HCT116 (cell line): ENCODE measurements around the gene C11orf87. TPM values are rescaled to one million over a fixed set of nuclear protein-coding genes. Genes with fewer than 3 reads are reported as not detected.

ENCODE experiments used
- ATAC-seq: fragments of 200-7000 bp; cut with Tn5 transposase; 2 replicates; pipeline ENCODE4 v1.9.1; 2020; ENCODE audit warnings: mild to moderate bottlenecking, moderate library complexity
- BruUV-seq: library from RNA; stranded (reverse); fragments of 400-500 nt; replicated peaks from 2 replicates; lab custom pipeline; 2021; lab: Mats Ljungman, UMichigan
- CTCF ChIA-PET: fragments of 300-600 bp; sonication (Branson Sonifier 250); formaldehyde crosslinking; loops from one replicate; lab custom pipeline; 2021; ENCODE audit warnings: antibody characterized with exemption; lab: Charles Lee
- POLR2A ChIA-PET: fragments of 300-600, 350-600 bp; sonication (Branson Sonifier 250); formaldehyde crosslinking; loops from one replicate; lab custom pipeline; 2021; ENCODE audit warnings: antibody characterized with exemption; lab: Charles Lee
- RAD21 ChIA-PET, 2 experiments: fragments of 300-600 bp; sonication (Branson Sonifier 250); formaldehyde crosslinking; loops; one replicate each; lab custom pipeline; 2023; ENCODE audit warnings: low total read pairs in 2 of 2; ENCODE audit not compliant: uncharacterized antibody in 2 of 2, unreplicated experiment in 2 of 2, low non-redundant PET in 1 of 2; lab: Charles Lee
- DNase-seq: peaks from one replicate; pipeline ENCODE4 v3.0.0-alpha.2; 2010; ENCODE audit warnings: low read depth, low spot score
- H2AFZ ChIP-seq: fragments of 200-600 bp; shearing (Covaris generic), sonication (generic); 2 replicates; pipeline ENCODE4 v1.6.1; 2017; ENCODE audit warnings: low read depth, mixed run types, mixed read lengths, antibody characterized with exemption, low read length; ENCODE audit not compliant: poor library complexity, severe bottlenecking
- H3K27ac ChIP-seq: 2 replicates; pipeline ENCODE4 v1.5.1; 2012; ENCODE audit warnings: low read depth, low read length
- H3K27me3 ChIP-seq: fragments of 200-600 bp; sonication (generic); 2 replicates; pipeline ENCODE4 v1.6.1; 2016; ENCODE audit warnings: mixed run types, low read length, mixed read lengths; ENCODE audit not compliant: insufficient read depth
- H3K36me3 ChIP-seq, 2 experiments: fragments of 200-500 bp in 1 of 2; fragments of 200-600 bp in 1 of 2; sonication (Bioruptor generic) in 1 of 2; sonication (generic) in 1 of 2; 2 replicates each; pipeline versions ENCODE4 v1.5.1 to v1.6.1; 2014 to 2016; ENCODE audit warnings: low read length in 2 of 2, inconsistent platforms in 1 of 2, mixed read lengths in 1 of 2, mixed run types in 1 of 2; ENCODE audit not compliant: insufficient read depth in 2 of 2, control insufficient read depth in 1 of 2
- H3K4me1 ChIP-seq, 2 experiments: fragments of 200-600 bp in 1 of 2; sonication (generic) in 1 of 2; 2 replicates each; pipeline versions ENCODE4 v1.5.1 to v1.6.1; 2012 to 2017; ENCODE audit warnings: low read length in 2 of 2, inconsistent platforms in 1 of 2, mild to moderate bottlenecking in 1 of 2, mixed read lengths in 1 of 2, mixed run types in 1 of 2, moderate library complexity in 1 of 2; ENCODE audit not compliant: insufficient read depth in 2 of 2, control insufficient read depth in 1 of 2
- H3K4me2 ChIP-seq: fragments of 200-600 bp; sonication (generic); 2 replicates; pipeline ENCODE4 v1.6.1; 2017; ENCODE audit warnings: mixed run types, low read length, mixed read lengths
- H3K4me3 ChIP-seq, 2 experiments: fragments of 200-600 bp in 1 of 2; sonication (generic) in 1 of 2; replicated peaks in 1 of 2; 2 replicates each; pipeline ENCODE4 v1.5.1; 2011 to 2016; ENCODE audit warnings: low read length in 2 of 2, control low read depth in 1 of 2, low read depth in 1 of 2, mild to moderate bottlenecking in 1 of 2, mixed read lengths in 1 of 2, mixed run types in 1 of 2
- H3K79me2 ChIP-seq: fragments of 200-600 bp; sonication (generic); 2 replicates; pipeline ENCODE4 v1.6.1; 2017; ENCODE audit warnings: mild to moderate bottlenecking, mixed run types, low read length, moderate library complexity, mixed read lengths; ENCODE audit not compliant: insufficient read depth
- H3K9ac ChIP-seq: fragments of 200-600 bp; sonication (generic); 2 replicates; pipeline ENCODE4 v1.6.1; 2016; ENCODE audit warnings: low read length, mixed read lengths
- H3K9me2 ChIP-seq: fragments of 200-600 bp; sonication (generic), shearing (Covaris generic); 2 replicates; pipeline ENCODE4 v1.6.1; 2017; ENCODE audit warnings: mixed run types, mild to moderate bottlenecking, moderate library complexity; ENCODE audit not compliant: insufficient read depth
- H3K9me3 ChIP-seq, 2 experiments: fragments of 200-500 bp in 1 of 2; fragments of 200-600 bp in 1 of 2; sonication (Bioruptor generic) in 1 of 2; sonication (generic) in 1 of 2; 2 replicates each; pipeline ENCODE4 v1.6.1; 2014 to 2017; ENCODE audit warnings: low read length in 2 of 2, mixed read lengths in 2 of 2, inconsistent platforms in 1 of 2, low read depth in 1 of 2, mild to moderate bottlenecking in 1 of 2, mixed run types in 1 of 2, moderate library complexity in 1 of 2; ENCODE audit not compliant: control insufficient read depth in 1 of 2, insufficient read depth in 1 of 2
- H4K20me1 ChIP-seq: fragments of 200-600 bp; sonication (generic), shearing (Covaris generic); 2 replicates; pipeline ENCODE4 v1.6.1; 2017; ENCODE audit warnings: mixed run types, mild to moderate bottlenecking, moderate library complexity; ENCODE audit not compliant: insufficient read depth
- ATF3 ChIP-seq: IDR thresholded peaks from 2 replicates; pipeline ENCODE4 v1.6.1; 2012
- CBX3 ChIP-seq: IDR thresholded peaks from 2 replicates; pipeline ENCODE4 v1.6.1; 2012; ENCODE audit warnings: low read depth
- CEBPB ChIP-seq: IDR thresholded peaks from 2 replicates; pipeline ENCODE4 v1.6.1; 2012; ENCODE audit warnings: low read depth
- ELF1 ChIP-seq: IDR thresholded peaks from 2 replicates; pipeline ENCODE4 v1.6.1; 2012; ENCODE audit warnings: low read depth, borderline replicate concordance
- EZH2phosphoT487 ChIP-seq: fragments of 200-600 bp; IDR thresholded peaks from 2 replicates; pipeline ENCODE4 v1.6.1; 2018; ENCODE audit warnings: antibody characterized with exemption, borderline replicate concordance
- FOSL1 ChIP-seq: IDR thresholded peaks from 2 replicates; pipeline ENCODE4 v1.6.1; 2012; ENCODE audit warnings: low read depth
- MAX ChIP-seq: IDR thresholded peaks from 2 replicates; pipeline ENCODE4 v1.6.1; 2012
- POLR2A ChIP-seq: IDR thresholded peaks from 2 replicates; pipeline ENCODE4 v1.7.0; 2011; ENCODE audit warnings: borderline replicate concordance; ENCODE audit not compliant: insufficient read depth, insufficient read length; ENCODE audit errors: extremely low read depth
- POLR2AphosphoS5 ChIP-seq: IDR thresholded peaks from 2 replicates; pipeline ENCODE4 v1.6.1; 2011; ENCODE audit warnings: mild to moderate bottlenecking, low read depth, low read length, moderate library complexity
- RAD21 ChIP-seq: IDR thresholded peaks from 2 replicates; pipeline ENCODE4 v1.6.1; 2012; ENCODE audit warnings: low read depth, mild to moderate bottlenecking
- REST ChIP-seq: IDR thresholded peaks from 2 replicates; pipeline ENCODE4 v1.6.1; 2012; ENCODE audit warnings: low read depth
- SIN3A ChIP-seq: IDR thresholded peaks from 2 replicates; pipeline ENCODE4 v1.6.1; 2012; ENCODE audit warnings: low read depth
- SRF ChIP-seq: IDR thresholded peaks from 2 replicates; pipeline ENCODE4 v1.6.1; 2012; ENCODE audit warnings: low read depth
- TCF7L2 ChIP-seq: IDR thresholded peaks from 2 replicates; pipeline ENCODE4 v1.7.0; 2011; ENCODE audit warnings: borderline replicate concordance, inconsistent platforms; ENCODE audit not compliant: insufficient read depth, insufficient read length; ENCODE audit errors: extremely low read depth
- YY1 ChIP-seq: IDR thresholded peaks from 2 replicates; pipeline ENCODE4 v1.6.1; 2011; ENCODE audit warnings: low read length, low read depth, moderate library complexity, mild to moderate bottlenecking; ENCODE audit not compliant: insufficient replicate concordance; ENCODE audit errors: extremely low read depth
- ZBTB33 ChIP-seq: IDR thresholded peaks from 2 replicates; pipeline ENCODE4 v1.6.1; 2011; ENCODE audit warnings: mild to moderate bottlenecking, low read length, moderate library complexity; ENCODE audit not compliant: insufficient replicate concordance; ENCODE audit errors: extremely low read depth
- intact Hi-C: fragments of 100-400 bp; cut with micrococcal nuclease; formaldehyde crosslinking; loops from 2 replicates; pipeline ENCODE4 v1.10.0; 2022
- total RNA-seq: library from RNA; stranded (reverse); gene quantifications from one replicate; pipeline ENCODE4 v1.2.1, GENCODE V29; 2021; ENCODE audit not compliant: unreplicated experiment

C11orf87 gene
- total RNA-seq, 1 experiment from 2014 or later: 0.05 TPM

- H4K20me1 ChIP-seq: no peaks in the 10 kb centered on the region
- no peak overlapping the region for H3K4me2 ChIP-seq
- H3K79me2 ChIP-seq: no peaks in the 10 kb centered on the region
- CTCF ChIA-PET: no interaction called here
- H3K9me2 ChIP-seq: no peaks in the 10 kb centered on the region
- no peak overlapping the region for H2AFZ ChIP-seq
- no peak overlapping the region for H3K4me3 ChIP-seq
- POLR2A ChIA-PET: no interaction called here
- ATAC-seq (no peak), DNase-seq (no peak)
- H3K27ac ChIP-seq: no peak overlapping the region
- no TSS peak for BruUV-seq
- no peaks in the 10 kb centered on the region for H3K36me3 ChIP-seq
- TF ChIP-seq POLR2A: no peak
- TF ChIP-seq ZBTB33: no peak
- no peak for TF ChIP-seq ATF3
- TF ChIP-seq YY1: no peak
- no peak for TF ChIP-seq TCF7L2
- TF ChIP-seq RAD21: no peak
- no peak for TF ChIP-seq CEBPB
- TF ChIP-seq SIN3A: no peak
- no peak for TF ChIP-seq SRF
- TF ChIP-seq CBX3: no peak
- TF ChIP-seq FOSL1: no peak
- no peak for TF ChIP-seq MAX
- no peak for TF ChIP-seq EZH2phosphoT487
- no peak for TF ChIP-seq REST
- no peak for TF ChIP-seq ELF1
- TF ChIP-seq POLR2AphosphoS5: no peak
- RAD21 ChIA-PET: no interaction called here
- H3K9ac ChIP-seq: no peak overlapping the region
- H3K4me1 ChIP-seq: no peaks in the 10 kb centered on the region
- intact Hi-C loops: no loop called here
- H3K9me3 ChIP-seq: no peaks in the 10 kb centered on the region
- no peaks in the 10 kb centered on the region for H3K27me3 ChIP-seq
Measured at GRCh38 chr11:109423466-109424190, 1.6 kb downstream of the C11orf87 start.
